Calu3 (cell line): ENCODE measurements around the gene GRIP1. TPM values are rescaled to one million over a fixed set of nuclear protein-coding genes. Genes with fewer than 3 reads are reported as not detected.

Experiments used
- BruUV-seq: library from RNA; stranded (reverse); fragments of 400-500 nt; replicated peaks from 2 replicates; lab custom pipeline; 2021; lab: Mats Ljungman, UMichigan
- CTCF ChIA-PET: fragments of 300-600 bp; sonication (Branson Sonifier 250); formaldehyde crosslinking; loops from one replicate; lab custom pipeline; 2022; ENCODE audit warnings: antibody characterized with exemption; lab: Charles Lee
- DNase-seq: peaks from one replicate; pipeline ENCODE4 v3.0.0; 2022
- H3K27ac Mint-ChIP-seq: one replicate; pipeline ENCODE4 v1.8.0; 2022; ENCODE audit warnings: mixed read lengths; ENCODE audit not compliant: unreplicated experiment
- H3K27me3 Mint-ChIP-seq: one replicate; pipeline ENCODE4 v1.8.0; 2022; ENCODE audit warnings: mixed read lengths; ENCODE audit not compliant: unreplicated experiment
- H3K36me3 Mint-ChIP-seq: one replicate; pipeline ENCODE4 v1.8.0; 2022; ENCODE audit warnings: mild to moderate bottlenecking, moderate library complexity, mixed read lengths; ENCODE audit not compliant: insufficient read depth, unreplicated experiment
- H3K4me1 Mint-ChIP-seq: one replicate; pipeline ENCODE4 v1.8.0; 2022; ENCODE audit warnings: mild to moderate bottlenecking, low read depth, mixed read lengths; ENCODE audit not compliant: unreplicated experiment
- H3K4me3 Mint-ChIP-seq: one replicate; pipeline ENCODE4 v1.8.0; 2022; ENCODE audit warnings: mild to moderate bottlenecking, low read depth, moderate library complexity, mixed read lengths; ENCODE audit not compliant: unreplicated experiment
- H3K9me3 Mint-ChIP-seq: one replicate; pipeline ENCODE4 v1.8.0; 2022; ENCODE audit warnings: low read depth, mixed read lengths; ENCODE audit not compliant: unreplicated experiment
- intact Hi-C: fragments of 100-400 bp; cut with micrococcal nuclease; formaldehyde crosslinking; loops from one replicate; pipeline ENCODE4 v1.10.0; 2022; ENCODE audit not compliant: unreplicated experiment
- total RNA-seq: library from RNA; stranded (reverse); gene quantifications from 2 replicates; pipeline ENCODE4 v1.2.3, GENCODE V29; 2022
- TF ChIP-seq, protein P1 (sequence below): fragments of 200-600 bp; IDR thresholded peaks from one replicate; pipeline ENCODE4 v1.8.0; 2022; ENCODE audit warnings: antibody characterized with exemption; ENCODE audit not compliant: unreplicated experiment

Gene GRIP1
- total RNA-seq, 1 experiment from 2014 or later: 47.4 TPM

DNA sequence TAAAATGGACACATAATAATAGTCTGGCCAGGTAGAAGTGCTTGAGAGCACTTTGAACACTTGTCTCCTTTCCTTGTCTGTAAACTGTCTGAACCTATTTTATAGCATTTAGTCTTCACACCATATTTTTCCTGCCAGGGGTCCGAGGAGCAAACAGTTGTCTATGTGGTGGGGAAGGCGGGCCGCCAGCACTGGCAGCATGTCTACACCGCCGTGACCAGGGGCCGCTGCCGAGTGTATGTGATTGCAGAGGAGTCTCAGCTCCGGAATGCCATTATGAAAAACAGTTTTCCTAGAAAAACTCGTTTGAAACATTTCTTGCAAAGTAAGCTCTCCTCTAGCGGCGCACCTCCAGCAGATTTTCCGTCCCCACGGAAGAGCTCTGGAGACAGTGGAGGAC is 347.9 kb downstream of the GRIP1 start:
- no peak for DNase-seq
- CTCF ChIA-PET: no interaction called here
- H3K27me3 Mint-ChIP-seq: no peaks in the 10 kb centered on the region
- BruUV-seq: no TSS peak
- TF ChIP-seq, protein P1, sequence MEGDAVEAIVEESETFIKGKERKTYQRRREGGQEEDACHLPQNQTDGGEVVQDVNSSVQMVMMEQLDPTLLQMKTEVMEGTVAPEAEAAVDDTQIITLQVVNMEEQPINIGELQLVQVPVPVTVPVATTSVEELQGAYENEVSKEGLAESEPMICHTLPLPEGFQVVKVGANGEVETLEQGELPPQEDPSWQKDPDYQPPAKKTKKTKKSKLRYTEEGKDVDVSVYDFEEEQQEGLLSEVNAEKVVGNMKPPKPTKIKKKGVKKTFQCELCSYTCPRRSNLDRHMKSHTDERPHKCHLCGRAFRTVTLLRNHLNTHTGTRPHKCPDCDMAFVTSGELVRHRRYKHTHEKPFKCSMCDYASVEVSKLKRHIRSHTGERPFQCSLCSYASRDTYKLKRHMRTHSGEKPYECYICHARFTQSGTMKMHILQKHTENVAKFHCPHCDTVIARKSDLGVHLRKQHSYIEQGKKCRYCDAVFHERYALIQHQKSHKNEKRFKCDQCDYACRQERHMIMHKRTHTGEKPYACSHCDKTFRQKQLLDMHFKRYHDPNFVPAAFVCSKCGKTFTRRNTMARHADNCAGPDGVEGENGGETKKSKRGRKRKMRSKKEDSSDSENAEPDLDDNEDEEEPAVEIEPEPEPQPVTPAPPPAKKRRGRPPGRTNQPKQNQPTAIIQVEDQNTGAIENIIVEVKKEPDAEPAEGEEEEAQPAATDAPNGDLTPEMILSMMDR: no peak
- no peak overlapping the region for H3K4me3 Mint-ChIP-seq
- H3K4me1 Mint-ChIP-seq: peaks cover 11% of the 10 kb centered on the region
- H3K9me3 Mint-ChIP-seq: no peaks in the 10 kb centered on the region
- H3K36me3 Mint-ChIP-seq: peaks cover 3% of the 10 kb centered on the region
- intact Hi-C loops: no loop called here
- H3K27ac Mint-ChIP-seq: no peak overlapping the region

DNA sequence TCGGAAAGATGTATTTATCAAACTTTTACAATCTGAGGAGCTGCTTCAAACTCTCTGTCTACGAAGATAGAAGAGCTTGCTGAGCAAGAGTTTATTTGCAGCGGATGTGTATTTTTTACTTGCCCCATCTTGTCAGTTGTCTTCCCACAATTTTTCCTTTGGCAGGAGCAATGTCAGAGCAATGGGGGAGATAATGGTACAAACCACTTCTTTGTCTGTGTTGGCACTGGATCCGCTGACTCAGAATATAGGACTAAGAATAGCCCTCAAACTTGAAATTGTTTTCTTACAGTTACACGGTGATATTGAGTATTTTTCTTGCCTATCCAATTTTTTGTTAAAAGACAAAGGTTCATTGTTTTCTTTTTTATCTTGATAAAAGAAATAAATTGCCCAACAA is 348.9 kb downstream of the GRIP1 start:
- BruUV-seq: no TSS peak
- no peak overlapping the region for H3K4me3 Mint-ChIP-seq
- H3K36me3 Mint-ChIP-seq: peaks cover 8% of the 10 kb centered on the region
- no peaks in the 10 kb centered on the region for H3K9me3 Mint-ChIP-seq
- DNase-seq: no peak
- no peaks in the 10 kb centered on the region for H3K27me3 Mint-ChIP-seq
- peaks cover 11% of the 10 kb centered on the region for H3K4me1 Mint-ChIP-seq
- intact Hi-C loops: no loop called here
- H3K27ac Mint-ChIP-seq: no peak overlapping the region
- TF ChIP-seq, protein P1: no peak
- CTCF ChIA-PET: interaction anchor here (0.7 kb wide), 1 partner anchor 51 kb away, joined by 3 read pairs; no protein-coding TSS in a partner anchor

DNA sequence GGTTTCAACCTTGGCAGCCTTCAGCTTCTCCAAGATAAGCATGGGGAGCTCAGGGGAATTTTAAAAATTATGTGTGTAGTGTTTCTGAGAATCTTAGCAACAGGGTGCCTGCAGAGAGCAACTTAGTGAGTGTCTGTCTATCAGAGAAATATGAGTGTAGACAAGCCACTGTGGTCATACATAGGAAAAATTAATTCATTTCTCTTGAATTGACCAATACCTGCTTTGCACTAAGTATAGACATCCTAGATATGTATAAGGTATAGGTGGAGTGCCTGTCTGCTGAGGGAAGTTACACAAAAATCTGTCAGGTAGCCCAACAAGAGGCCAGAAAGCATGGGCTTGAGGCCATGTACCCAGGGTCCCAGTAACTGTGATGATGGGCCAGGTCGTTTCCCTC is 355.9 kb downstream of the GRIP1 start:
- CTCF ChIA-PET: no interaction called here
- no peak for DNase-seq
- Mint-ChIP-seq H3K36me3 (peaks cover 8% of the 10 kb centered on the region), H3K27me3 (no peaks in the 10 kb centered on the region), H3K4me1 (peaks cover 9% of the 10 kb centered on the region), H3K4me3 (no peak overlapping the region), H3K9me3 (no peaks in the 10 kb centered on the region), H3K27ac (no peak overlapping the region)
- no TSS peak for BruUV-seq
- intact Hi-C loops: no loop called here
- TF ChIP-seq, protein P1: no peak

DNA sequence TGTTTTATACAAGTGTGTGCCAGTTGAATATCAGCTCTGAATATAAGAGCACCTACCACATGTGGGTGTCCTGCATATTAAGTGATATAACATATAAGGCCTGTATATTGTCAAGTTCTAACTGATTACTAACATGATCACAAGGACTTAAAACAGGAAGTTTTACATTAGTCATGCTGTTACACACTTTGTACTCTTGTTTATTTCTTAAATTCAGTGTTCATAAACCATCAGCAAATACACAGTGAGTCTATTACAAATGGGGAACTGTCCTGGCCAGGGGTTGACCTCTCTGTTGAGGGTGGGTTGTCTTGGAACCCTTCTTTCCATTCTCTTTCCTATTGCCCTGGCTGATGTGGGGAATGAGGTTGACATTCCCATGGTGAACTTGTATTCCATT is 357.4 kb downstream of the GRIP1 start:
- no peak overlapping the region for H3K4me3 Mint-ChIP-seq
- TF ChIP-seq, protein P1: no peak
- DNase-seq: no peak
- BruUV-seq: no TSS peak
- no peaks in the 10 kb centered on the region for H3K27me3 Mint-ChIP-seq
- H3K36me3 Mint-ChIP-seq: peaks cover 8% of the 10 kb centered on the region
- intact Hi-C loops: no loop called here
- H3K9me3 Mint-ChIP-seq: no peaks in the 10 kb centered on the region
- no peaks in the 10 kb centered on the region for H3K4me1 Mint-ChIP-seq
- CTCF ChIA-PET: no interaction called here
- H3K27ac Mint-ChIP-seq: no peak overlapping the region
